Ovary (tissue), 9 donors: ENCODE measurements around the gene PLCB1. TPM values are rescaled to one million over a fixed set of nuclear protein-coding genes. Genes with fewer than 3 reads are reported as not detected.

Experiments
- DNase-seq, 5 donors: peaks; one replicate each; pipeline ENCODE4 v3.0.0-alpha.2; 2019 to 2020
- H3K27ac ChIP-seq, 2 donors: fragments of 200-600 bp; one replicate each; pipeline versions ENCODE4 v1.5.1 to v1.8.0; 2019 to 2022
- H3K27me3 ChIP-seq: fragments of 200-600 bp; one replicate; pipeline ENCODE4 v1.8.0; 2022
- H3K36me3 ChIP-seq: fragments of 200-600 bp; sonication (generic); one replicate; pipeline ENCODE4 v1.5.1; 2019
- H3K4me1 ChIP-seq: one replicate; pipeline ENCODE4 v1.8.1; 2013; ENCODE audit warnings: mild to moderate bottlenecking, moderate library complexity; ENCODE audit not compliant: insufficient read depth
- H3K4me3 ChIP-seq: fragments of 200-600 bp; sonication (generic); one replicate; pipeline ENCODE4 v1.5.1; 2017
- H3K9me3 ChIP-seq, 2 donors: fragments of 200-600 bp in 1 of 2; sonication (generic) in 1 of 2; one replicate each; pipeline versions ENCODE4 v1.5.1 to v1.8.1; 2013 to 2019; ENCODE audit warnings: mild to moderate bottlenecking in 1 of 2, moderate library complexity in 1 of 2
- CTCF ChIP-seq, 3 donors: fragments of 450-650 bp in 2 of 3; fragments of 200-600 bp in 1 of 3; IDR thresholded peaks; one replicate each; pipeline versions ENCODE4 v1.5.1 to v1.8.0; 2016 to 2022; ENCODE audit warnings: antibody characterized with exemption in 3 of 3, mild to moderate bottlenecking in 1 of 3
- EP300 ChIP-seq: sonication (generic); formaldehyde crosslinking; IDR thresholded peaks from one replicate; pipeline ENCODE4 v1.6.1; 2017; ENCODE audit warnings: antibody characterized with exemption
- POLR2A ChIP-seq: fragments of 450-650 bp; IDR thresholded peaks from one replicate; pipeline ENCODE4 v1.6.1; 2017; ENCODE audit warnings: antibody characterized with exemption, mild to moderate bottlenecking, moderate library complexity
- WGBS, 3 donors: extraction: QIAGEN DNeasy Blood & Tissue Kit in 1 of 3; methylation state at CpG; one replicate each; pipeline versions ENCODE4 v1.1.5 to v1.1.7; 2013 to 2017; 5-methylcytosine and 5-hydroxymethylcytosine counted together
- intact Hi-C, 4 donors: fragments of 100-400 bp; cut with DNase I; formaldehyde crosslinking; loops; one replicate each; pipeline versions ENCODE4 v1.11.0 to v1.15.1; 2022 to 2023
- polyA plus RNA-seq, 2 donors: library from polyadenylated mRNA; stranded (reverse); fragments of 200-250 nt in 1 of 2; fragments of 350-450 nt in 1 of 2; fragmentation: Illumina TruSeq in 1 of 2; extraction: RNeasy Lipid Tissue Mini Kit (QIAGEN cat#74804) in 1 of 2; gene quantifications; one replicate each; pipeline ENCODE4 v1.2.3, GENCODE V29; 2013 to 2014
- total RNA-seq, 7 donors: library from RNA; depleted of rRNA in 2 of 7; stranded (reverse); fragments of >200 nt in 2 of 7; fragmentation: NEBNext Ultra II Directional in 3 of 7; extraction: Animal tissue kit (Norgen Biotek cat#: 25700) in 3 of 7; gene quantifications; one replicate each; pipeline versions ENCODE4 v1.1.0 to v1.2.4, GENCODE V29; 2016 to 2023
- donor health status: DM: no; HTN: no; CAD: no; lungs with moderate emphysema.
- donor health status: DM: no; HTN: no; CAD: no.
- donor health status: Bipolar disorder and iron deficiency.
- donor health status: DM: yes; HTN: yes; CAD: no.
- donor health status: DM: no; HTN: no; CAD: no.
- donor health status: DM: yes; HTN: yes; CAD: no.

The PLCB1 gene
- total and polyA plus RNA-seq, 9 donors = 2.9 to 29.5 (median 9.0) TPM

- Histone ChIP-seq H3K4me3 (peak overlapping the region; percentile 55), H3K36me3 (no peaks in the 10 kb centered on the region), H3K27me3 (no peaks in the 10 kb centered on the region), H3K9me3 (no peaks in the 10 kb centered on the region), H3K4me1 (peaks cover 5% of the 10 kb centered on the region), H3K27ac (peak overlapping the region in 1 of 2 donors; percentile 51)
- 2 to 3% (median 2%) methylated on average over 55 to 68 of the region's 68 CpGs for WGBS, 3 donors
- no peak for TF ChIP-seq CTCF (IDR thresholded peaks at IDR 0.05)
- TF ChIP-seq EP300 = no peak
- no peak for TF ChIP-seq POLR2A
- intact Hi-C loops = loop anchor here in 3 of 4 donors (2.0 to 10.0 kb wide), 3 partner anchors 252 to 588 kb away; no protein-coding TSS in a partner anchor
- peak; percentile 16 to 56 (median 40) for DNase-seq
Measured at GRCh38 chr20:8132484-8133309, 631 bp downstream of the PLCB1 start.

- H3K9me3 ChIP-seq = no peaks in the 10 kb centered on the region
- TF ChIP-seq CTCF (IDR thresholded peaks at IDR 0.05) (no peak), EP300 (no peak), POLR2A (no peak)
- H3K27me3 ChIP-seq = no peaks in the 10 kb centered on the region
- no peak for DNase-seq
- intact Hi-C loops = loop anchor here in 3 of 4 donors (2.0 to 10.0 kb wide), 3 partner anchors 251 to 587 kb away; no protein-coding TSS in a partner anchor
- H3K27ac ChIP-seq = no peak overlapping the region
- 31 to 54% (median 45%) methylated on average over 14 of the region's 14 CpGs for WGBS, 3 donors
- H3K4me1 ChIP-seq = peaks cover 5% of the 10 kb centered on the region
- H3K36me3 ChIP-seq = no peaks in the 10 kb centered on the region
- peak overlapping the region; percentile 55 for H3K4me3 ChIP-seq
Measured at GRCh38 chr20:8133310-8133768, 1.3 kb downstream of the PLCB1 start.

- H3K9me3 ChIP-seq = no peaks in the 10 kb centered on the region
- peak overlapping the region; percentile 55 for H3K4me3 ChIP-seq
- WGBS, 3 donors = 72 to 88% (median 81%) methylated on average over 7 of the region's 7 CpGs
- H3K27ac ChIP-seq = no peak overlapping the region
- no peak for TF ChIP-seq EP300
- TF ChIP-seq POLR2A = no peak
- no peak for TF ChIP-seq CTCF (IDR thresholded peaks at IDR 0.05)
- peaks cover 5% of the 10 kb centered on the region for H3K4me1 ChIP-seq
- no peaks in the 10 kb centered on the region for H3K36me3 ChIP-seq
- DNase-seq = no peak
- no peaks in the 10 kb centered on the region for H3K27me3 ChIP-seq
- intact Hi-C loops = loop anchor here in 3 of 4 donors (2.0 to 10.0 kb wide), 3 partner anchors 251 to 587 kb away; no protein-coding TSS in a partner anchor
Measured at GRCh38 chr20:8133851-8134451, 1.9 kb downstream of the PLCB1 start.

GRCh38 chr20:8139899-8140298 is 7.8 kb downstream of the PLCB1 start:
- intact Hi-C loops = loop anchor here in 2 of 4 donors (10.0 kb wide), 1 partner anchor 245 kb away; no protein-coding TSS in a partner anchor

More at GRCh38 chr20:8139899-8140298, 7.8 kb downstream of the PLCB1 start:
- WGBS, 3 donors = 77 to 84% (median 83%) methylated on average over 2 of the region's 2 CpGs
- Histone ChIP-seq H3K4me3 (no peak overlapping the region), H3K9me3 (no peaks in the 10 kb centered on the region), H3K4me1 (no peaks in the 10 kb centered on the region), H3K36me3 (no peaks in the 10 kb centered on the region), H3K27ac (no peak overlapping the region), H3K27me3 (no peaks in the 10 kb centered on the region)
- TF ChIP-seq CTCF (IDR thresholded peaks at IDR 0.05) (no peak), POLR2A (no peak)
- no peak for DNase-seq
